NCI-H345 (cell line): ENCODE measurements around the gene CD4.

Experiments
- DNase-seq: peaks from one replicate; lab custom pipeline; 2025; lab: John Stamatoyannopoulos, UW

CD4 gene

GRCh38 chr12:6778217-6778573, 11.1 kb upstream of the CD4 start:
- no peak for DNase-seq

DNA sequence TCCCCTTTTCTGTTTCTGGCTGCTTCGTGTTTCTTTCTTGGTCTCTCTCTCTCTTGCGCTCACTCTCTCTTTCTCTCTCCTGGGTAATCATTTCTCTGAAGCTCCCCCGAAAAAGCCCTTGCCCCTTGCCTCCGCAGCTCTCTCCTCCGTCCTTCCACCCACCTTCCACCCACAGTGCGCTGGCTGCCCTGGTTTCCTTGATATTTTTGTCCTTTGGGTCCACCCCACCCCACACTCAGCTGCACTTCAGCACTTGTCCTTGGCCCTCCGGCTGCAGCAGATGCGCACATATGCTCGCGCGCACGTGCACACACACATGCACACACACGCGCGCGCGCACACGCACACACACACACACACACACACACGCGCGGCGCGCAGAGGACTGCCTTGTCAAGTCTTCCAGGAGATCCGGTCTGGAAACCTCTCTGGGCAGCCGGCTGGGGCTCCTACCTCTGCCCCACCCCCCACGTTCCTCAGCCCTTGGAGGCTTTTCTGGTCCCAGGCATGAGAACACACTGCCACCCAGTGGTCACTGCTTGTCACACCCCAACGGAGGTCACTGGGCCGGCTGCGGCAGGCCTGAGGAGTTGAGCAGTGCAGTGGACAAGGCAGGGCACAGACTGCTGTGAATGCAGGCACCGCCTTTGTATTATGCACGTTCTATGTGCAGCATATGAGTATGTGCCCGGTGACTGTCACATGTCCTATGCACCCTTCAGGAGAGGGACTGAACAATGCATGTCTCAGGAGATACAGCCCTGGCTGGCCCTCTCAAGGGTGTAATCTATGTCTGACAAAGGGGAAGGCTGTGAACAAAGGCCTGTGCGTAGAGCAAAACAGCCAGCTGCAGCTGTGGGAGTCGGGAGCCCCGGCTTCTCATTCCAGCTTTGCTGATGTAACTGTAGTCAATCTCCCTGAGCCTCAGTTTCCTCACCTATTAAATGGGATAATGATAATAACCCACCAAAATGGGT, 10.5 kb upstream of the CD4 start:
- peak; percentile 91 for DNase-seq

DNA sequence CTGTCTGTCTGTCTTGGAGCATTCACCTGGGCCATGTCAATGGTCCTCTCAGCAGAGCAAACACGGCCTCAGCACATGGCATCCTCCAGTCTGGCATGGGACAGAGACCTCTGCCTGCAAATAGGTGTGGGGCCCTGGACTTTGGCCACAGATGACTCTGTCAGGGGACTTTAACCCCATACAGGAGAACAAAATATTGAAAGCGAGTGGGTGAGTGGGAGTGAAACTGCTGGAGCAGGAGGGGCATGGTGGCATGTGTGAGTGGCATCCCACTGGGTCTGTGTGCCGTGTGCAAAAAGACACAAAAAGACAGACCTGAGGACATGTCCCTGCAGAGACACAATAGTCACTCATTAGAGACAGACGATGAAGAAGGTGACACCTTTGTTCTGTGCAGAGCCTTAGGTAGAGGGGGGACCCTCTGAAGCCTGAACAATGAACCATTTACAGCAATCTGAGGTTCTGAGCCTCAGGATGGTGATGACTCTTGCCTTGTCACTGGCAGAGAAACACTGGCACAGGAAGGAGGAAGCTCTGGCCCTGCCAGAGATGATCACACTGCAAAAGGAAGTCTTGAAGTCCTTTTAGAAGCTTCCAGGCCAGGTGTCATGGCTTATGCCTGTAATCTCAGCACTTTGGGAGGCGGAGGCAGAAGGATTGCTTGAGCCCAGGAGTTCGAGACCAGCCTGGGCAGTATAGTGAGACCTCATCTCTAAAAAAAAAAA, 9.5 kb upstream of the CD4 start:
- no peak for DNase-seq

- no peak for DNase-seq
Measured at GRCh38 chr12:6780573-6780972, 8.8 kb upstream of the CD4 start.

DNA sequence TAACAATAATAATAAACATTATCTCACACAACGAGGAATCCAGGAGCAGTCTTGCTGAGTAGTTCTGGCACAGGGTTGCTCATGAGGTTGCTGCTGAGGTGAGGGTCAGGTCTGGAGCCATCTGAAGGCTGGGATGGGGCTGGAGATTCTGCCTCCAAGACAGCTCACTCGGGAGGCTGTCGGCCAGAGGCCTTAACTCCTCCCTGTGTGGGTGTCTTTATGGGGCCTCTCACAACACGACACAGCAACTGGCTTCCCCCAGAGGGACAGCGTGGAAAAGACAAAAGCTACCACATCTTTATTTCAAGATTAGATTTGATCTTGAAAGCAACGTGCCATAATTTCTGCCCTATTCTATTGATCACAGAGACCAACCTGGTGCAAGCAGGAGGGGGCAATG, 7.2 kb upstream of the CD4 start:
- DNase-seq = no peak

GRCh38 chr12:6782850-6783566, 6.3 kb upstream of the CD4 start:
- no peak for DNase-seq

DNA sequence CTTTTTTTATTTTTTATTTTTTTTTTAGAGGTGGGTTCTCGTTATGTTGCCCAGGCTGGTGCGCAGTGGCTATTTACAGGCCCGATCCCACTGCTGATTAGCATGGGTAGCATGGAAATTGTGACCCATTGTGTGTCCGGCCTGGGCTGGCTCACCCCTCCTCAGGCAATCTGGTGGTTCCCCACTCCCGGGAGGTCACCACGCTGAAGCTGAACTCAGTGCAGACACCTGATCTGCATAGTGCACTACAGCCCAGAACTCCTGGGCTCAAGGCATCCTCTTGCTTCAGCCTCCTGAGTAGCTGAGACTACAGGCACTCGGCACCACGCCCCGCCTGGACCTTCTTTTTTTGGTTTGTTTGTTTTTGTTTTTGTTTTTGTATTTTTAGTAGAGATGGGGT, 5.5 kb upstream of the CD4 start:
- no peak for DNase-seq

- DNase-seq = no peak
Measured at GRCh38 chr12:6784296-6784695, 5.0 kb upstream of the CD4 start.

DNA sequence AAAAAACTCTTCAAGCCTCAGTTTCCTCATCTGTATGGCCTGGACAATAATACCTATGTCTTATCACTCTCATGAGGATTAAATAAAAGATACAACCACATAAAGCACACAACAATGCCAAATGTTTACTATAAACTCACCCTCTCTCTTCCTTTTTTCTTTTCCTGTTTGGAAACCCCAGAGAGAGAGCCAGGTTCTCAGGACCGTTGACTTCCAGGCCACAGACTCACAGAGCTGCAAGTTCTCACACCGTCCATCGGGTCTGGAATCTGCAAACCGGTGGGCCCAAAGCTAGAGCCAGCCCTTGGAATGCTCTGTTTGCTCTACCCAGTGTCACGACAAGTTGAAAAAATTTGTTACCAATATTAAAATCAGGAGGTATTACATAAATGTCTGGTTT, 4.6 kb upstream of the CD4 start:
- no peak for DNase-seq

- DNase-seq = no peak
Measured at GRCh38 chr12:6786416-6787094, 2.8 kb upstream of the CD4 start.

DNA sequence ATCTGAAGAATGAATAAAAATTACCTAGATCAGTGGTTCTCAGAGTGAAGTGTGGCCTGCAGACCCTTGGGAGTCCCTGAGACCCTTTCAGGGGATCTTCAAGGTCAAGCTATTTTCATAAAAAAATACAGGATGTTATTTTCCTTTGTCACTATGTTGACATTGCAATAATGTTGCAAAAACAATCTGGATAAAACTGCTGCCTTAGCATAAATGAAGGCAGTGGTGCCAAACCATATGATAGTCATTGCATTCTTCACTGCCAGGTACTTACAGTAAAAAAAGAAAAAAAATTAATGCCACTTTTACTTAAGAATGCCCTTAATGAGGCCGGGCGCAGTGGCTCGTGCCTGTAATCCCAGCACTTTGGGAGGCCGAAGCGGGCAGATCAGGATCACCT, 2.0 kb upstream of the CD4 start:
- no peak for DNase-seq

- DNase-seq = no peak
Measured at GRCh38 chr12:6790496-6791150, 1.3 kb downstream of the CD4 start.

DNA sequence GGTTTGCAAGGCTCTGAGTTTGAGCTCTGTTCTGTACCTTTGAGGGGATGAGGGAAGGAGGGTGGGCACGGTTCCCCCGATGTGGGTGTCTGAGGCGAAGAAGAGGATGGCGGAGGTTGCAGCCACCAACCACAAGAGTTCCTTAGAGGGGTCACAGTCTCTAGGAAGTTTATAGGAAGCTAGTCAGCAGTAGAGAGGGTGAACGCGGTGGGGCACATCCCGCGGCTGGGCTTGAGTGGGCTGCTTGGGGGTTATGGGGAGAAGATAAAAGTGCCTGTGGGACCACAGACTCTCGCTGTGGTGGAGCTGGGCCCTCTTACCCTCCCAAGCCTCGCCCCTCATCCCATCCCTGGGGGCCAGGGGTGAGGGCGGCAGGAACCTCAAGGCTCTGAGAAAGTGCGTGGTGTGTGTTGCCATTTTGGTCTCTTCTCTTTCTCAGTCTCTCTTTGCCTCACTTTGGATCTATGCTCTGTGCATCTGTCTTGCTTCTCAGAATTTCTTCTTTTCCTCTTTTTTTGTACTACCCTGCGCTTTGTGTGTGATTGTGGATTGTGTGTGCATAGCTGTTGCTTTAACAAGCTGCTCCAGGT, 2.7 kb downstream of the CD4 start:
- no peak for DNase-seq

- DNase-seq = no peak
Measured at GRCh38 chr12:6792522-6793201, 3.3 kb downstream of the CD4 start.

GRCh38 chr12:6795088-6795487, 5.8 kb downstream of the CD4 start:
- no peak for DNase-seq

DNA sequence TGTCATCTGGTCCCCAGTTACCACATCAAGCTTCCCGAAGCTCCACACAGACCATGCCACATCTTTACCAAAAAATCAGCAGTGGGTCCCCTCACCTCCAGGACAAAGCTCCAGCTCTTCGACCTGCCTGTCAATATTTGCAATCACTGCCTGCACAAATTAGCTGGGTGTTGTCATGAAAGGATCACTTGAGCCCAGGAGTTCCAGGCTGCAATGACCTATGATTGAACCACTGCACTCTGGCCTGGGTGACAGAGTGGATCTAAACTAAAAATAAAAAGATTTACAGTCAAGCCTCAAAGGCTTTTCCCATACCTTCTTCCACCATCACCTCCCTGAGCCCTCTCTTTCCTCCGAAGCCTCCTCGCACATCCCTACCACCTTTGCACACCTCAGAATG, 7.2 kb downstream of the CD4 start:
- no peak for DNase-seq

DNA sequence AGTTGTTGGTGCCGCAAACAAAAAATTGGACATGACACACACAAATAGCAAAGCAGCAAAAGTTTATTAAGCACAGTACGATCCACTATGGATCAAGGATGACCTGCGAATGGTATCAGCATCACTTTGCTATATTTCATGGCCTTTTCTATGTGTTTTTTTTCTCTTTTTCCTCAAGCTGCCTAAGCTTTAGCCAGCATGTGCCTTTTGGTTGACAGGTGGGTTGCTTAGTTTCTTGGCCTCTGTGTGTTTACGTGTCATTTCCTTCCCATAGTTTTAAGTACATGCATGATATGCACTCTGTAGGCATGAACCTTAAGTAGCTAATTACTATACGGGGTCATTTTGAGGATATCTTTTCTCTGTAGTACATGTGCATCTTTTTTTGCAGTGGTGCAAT, 9.8 kb downstream of the CD4 start:
- no peak for DNase-seq

DNA sequence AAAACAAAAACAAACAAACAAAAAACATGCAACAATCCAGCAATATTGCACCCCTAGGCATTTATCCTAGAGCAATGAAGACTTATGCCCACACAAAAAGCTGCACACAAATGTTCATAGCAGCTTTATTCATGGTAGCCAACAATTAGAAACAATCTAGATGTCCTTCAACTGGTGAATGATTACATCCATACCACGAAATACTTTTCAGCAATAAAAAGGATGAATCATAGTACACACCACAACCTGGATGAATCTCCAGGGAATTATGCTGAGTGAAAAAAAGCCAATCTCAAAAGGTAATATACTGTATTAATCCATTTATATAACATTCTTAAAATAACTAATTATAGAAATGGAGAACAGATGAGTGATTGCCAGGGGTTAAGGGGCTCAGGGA, 17.8 kb downstream of the CD4 start:
- no peak for DNase-seq

DNA sequence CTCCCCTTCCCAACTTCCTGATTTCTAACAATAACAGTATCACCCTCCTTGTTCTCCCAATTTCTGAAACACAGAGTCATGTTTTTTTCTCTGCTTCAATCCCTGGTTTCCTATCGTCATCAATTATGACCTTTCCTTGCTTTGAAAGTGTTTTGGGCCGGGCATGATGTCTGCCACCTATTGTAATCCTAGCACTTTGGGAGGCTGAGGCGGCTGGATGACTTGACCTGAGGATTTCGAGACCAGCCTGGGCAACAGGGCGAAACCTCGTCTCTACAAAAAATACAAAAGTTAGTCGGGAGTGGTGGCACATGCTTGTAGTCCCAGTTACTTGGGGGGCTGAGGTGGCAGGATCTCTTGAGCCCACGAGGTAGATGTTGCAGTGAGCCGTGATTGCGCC, 19.7 kb downstream of the CD4 start:
- DNase-seq = no peak

DNA sequence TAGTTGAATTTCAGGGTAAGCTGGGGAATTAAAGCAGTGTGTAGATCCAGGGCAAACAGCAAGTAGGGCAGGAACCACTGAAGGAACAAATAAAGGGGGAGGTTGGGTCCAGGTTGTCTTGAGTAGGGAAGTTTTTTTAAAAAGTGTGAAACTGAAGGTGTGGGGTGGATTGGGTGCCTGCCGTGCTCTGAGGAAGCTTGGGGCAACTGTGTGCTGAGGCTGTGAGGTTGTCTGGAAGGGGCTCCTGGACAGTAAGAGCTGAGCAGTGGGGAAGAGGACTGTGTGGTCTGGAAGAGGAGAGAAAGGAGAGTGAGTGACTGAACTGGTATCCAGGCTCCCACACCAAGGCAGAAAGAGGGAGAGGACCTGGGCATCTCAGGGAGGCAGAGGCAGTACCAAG, 21.4 kb downstream of the CD4 start:
- no peak for DNase-seq

DNA sequence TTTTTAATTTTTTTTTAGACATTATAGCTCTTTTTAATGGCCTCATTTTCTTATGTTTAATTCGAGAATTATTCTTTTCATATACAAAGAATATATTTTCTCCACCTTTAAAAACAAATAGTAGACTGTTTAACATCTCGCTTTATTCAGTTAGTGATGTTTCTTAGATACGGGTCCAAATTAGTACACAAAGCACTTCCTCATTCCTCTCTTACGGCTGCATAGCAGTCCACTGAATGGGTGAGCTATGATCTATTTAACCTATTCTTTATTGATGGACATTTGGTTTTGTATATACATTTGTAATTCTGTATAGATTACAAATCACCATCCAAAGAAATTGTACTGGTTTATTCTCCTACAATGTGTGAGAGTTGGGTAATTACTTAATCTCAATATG, 24.0 kb downstream of the CD4 start:
- no peak for DNase-seq
